K562 (cell line): ENCODE data around the gene ZNF213. TPM values are rescaled to one million over a fixed set of nuclear protein-coding genes. Genes with fewer than 3 reads are reported as not detected.

ENCODE experiments used
- RBM22 ChIP-seq: fragments of 200-400 bp; formaldehyde crosslinking; IDR thresholded peaks from 2 replicates; pipeline ENCODE4 v1.6.1; 2018; ENCODE audit warnings: low read length, low read depth; ENCODE audit not compliant: poor library complexity, severe bottlenecking
- ZNF277 ChIP-seq: fragments of 250-450 bp; sonication (Bioruptor Pico); IDR thresholded peaks from 2 replicates; pipeline ENCODE4 v1.8.0; 2022; ENCODE audit warnings: inconsistent platforms, mild to moderate bottlenecking, moderate library complexity, borderline replicate concordance
- polyA plus RNA-seq, 8 experiments: library from polyadenylated mRNA; depleted of rRNA in 4 of 8; stranded (reverse) in 5 of 8; unstranded in 3 of 8; fragments of >200 nt; fragmentation: Nextera tagmentation in 2 of 8; fragmentation: Illumina TruSeq in 1 of 8; extraction: Ambion mirVana in 2 of 8; extraction: Trizol in 1 of 8; gene quantifications; 2 replicates each; pipeline versions ENCODE4 v1.2.1 to v1.2.3, GENCODE V29; 2011 to 2014; ENCODE audit warnings: inconsistent platforms in 1 of 8, missing spikeins in 1 of 8
- total RNA-seq, 7 experiments: library from RNA; depleted of rRNA in 6 of 7; stranded (reverse); fragments of >200 nt in 6 of 7; fragmentation: Illumina TruSeq in 2 of 7; extraction: Trizol in 2 of 7; gene quantifications; 2 replicates each; pipeline versions ENCODE4 v1.2.1 to v1.2.3, GENCODE V29; 2011 to 2021; ENCODE audit warnings: low replicate concordance in 1 of 7
- TF ChIP-seq, protein P1 (sequence below): fragments of 250-450 bp; sonication (Bioruptor Pico); IDR thresholded peaks from 2 replicates; pipeline ENCODE4 v1.5.0; 2020; ENCODE audit warnings: mild to moderate bottlenecking, borderline replicate concordance
- TF ChIP-seq, protein P2 (sequence below): sonication (generic); formaldehyde crosslinking; IDR thresholded peaks from 2 replicates; pipeline ENCODE4 v1.8.0; 2022; ENCODE audit warnings: missing genetic modification reagents, mild to moderate bottlenecking, moderate library complexity, borderline replicate concordance

The ZNF213 gene
- total and polyA plus RNA-seq, 9 of the 15 experiments (the other 6 are each of a cell fraction or from before 2014, with no cell fraction given) = 0.49 to 10.0 (median 1.8) TPM

DNA sequence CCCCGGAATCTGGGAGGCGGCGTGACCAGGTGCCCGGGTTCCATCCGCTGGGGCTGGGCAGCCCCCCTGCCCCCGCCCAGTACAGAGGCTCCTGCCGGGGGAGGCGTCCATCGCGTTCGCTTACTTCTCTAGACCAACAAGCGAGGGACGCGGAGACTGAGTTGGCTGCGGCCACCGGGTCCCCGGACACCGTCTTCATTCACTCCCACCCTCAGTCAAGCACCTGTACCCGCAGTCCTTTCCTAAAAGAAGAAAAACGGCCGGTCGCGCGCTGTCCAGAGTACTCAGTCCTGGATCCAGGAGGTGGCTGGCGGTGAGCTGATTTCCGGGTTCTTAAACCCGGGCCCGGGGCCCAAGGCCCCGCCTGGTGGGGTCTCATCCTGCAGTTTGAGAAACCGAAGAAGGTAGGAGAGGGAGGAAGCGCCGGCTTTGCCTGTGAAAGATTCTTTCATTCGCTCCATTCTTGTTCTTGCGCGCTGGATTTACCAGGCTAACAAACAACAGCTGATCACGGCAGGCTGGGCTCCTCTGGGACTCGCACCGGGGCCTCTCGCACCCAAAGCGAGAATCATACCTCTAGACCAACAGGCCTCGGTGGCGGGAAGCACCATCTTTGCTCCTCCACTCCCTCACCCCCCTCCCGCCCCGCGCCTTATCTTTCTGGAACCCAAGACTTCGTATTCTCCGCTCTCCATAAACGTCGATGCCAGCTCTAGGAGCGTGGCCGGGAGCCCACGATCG, 35.8 kb downstream of the ZNF213 start (continued):
- no peak for TF ChIP-seq ZNF277 (CRISPR knock-in tag)
- TF ChIP-seq, protein P1, sequence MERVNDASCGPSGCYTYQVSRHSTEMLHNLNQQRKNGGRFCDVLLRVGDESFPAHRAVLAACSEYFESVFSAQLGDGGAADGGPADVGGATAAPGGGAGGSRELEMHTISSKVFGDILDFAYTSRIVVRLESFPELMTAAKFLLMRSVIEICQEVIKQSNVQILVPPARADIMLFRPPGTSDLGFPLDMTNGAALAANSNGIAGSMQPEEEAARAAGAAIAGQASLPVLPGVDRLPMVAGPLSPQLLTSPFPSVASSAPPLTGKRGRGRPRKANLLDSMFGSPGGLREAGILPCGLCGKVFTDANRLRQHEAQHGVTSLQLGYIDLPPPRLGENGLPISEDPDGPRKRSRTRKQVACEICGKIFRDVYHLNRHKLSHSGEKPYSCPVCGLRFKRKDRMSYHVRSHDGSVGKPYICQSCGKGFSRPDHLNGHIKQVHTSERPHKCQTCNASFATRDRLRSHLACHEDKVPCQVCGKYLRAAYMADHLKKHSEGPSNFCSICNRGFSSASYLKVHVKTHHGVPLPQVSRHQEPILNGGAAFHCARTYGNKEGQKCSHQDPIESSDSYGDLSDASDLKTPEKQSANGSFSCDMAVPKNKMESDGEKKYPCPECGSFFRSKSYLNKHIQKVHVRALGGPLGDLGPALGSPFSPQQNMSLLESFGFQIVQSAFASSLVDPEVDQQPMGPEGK (CRISPR knock-in tag) = no peak
- TF ChIP-seq RBM22 = no peak
- TF ChIP-seq, protein P2, sequence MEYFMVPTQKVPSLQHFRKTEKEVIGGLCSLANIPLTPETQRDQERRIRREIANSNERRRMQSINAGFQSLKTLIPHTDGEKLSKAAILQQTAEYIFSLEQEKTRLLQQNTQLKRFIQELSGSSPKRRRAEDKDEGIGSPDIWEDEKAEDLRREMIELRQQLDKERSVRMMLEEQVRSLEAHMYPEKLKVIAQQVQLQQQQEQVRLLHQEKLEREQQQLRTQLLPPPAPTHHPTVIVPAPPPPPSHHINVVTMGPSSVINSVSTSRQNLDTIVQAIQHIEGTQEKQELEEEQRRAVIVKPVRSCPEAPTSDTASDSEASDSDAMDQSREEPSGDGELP (CRISPR knock-in tag) = peak; percentile 19; the same call in 1 of the 2 replicates
